Testis (tissue), 2 donors: Measurements from ENCODE around the gene NUP153.

Experiments used
- POLR2A ChIP-seq: fragments of 450-650 bp; IDR thresholded peaks from one replicate; pipeline ENCODE4 v1.6.1; 2017; ENCODE audit warnings: antibody characterized with exemption, mild to moderate bottlenecking, moderate library complexity
- TF ChIP-seq, protein P1 (sequence below), 3 experiments: fragments of 450-650 bp in 2 of 3; fragments of 200-600 bp in 1 of 3; sonication (generic) in 1 of 3; IDR thresholded peaks; one replicate each; pipeline ENCODE4 v1.5.1; 2016 to 2019; ENCODE audit warnings: antibody characterized with exemption in 3 of 3, mild to moderate bottlenecking in 2 of 3, moderate library complexity in 1 of 3

DNA sequence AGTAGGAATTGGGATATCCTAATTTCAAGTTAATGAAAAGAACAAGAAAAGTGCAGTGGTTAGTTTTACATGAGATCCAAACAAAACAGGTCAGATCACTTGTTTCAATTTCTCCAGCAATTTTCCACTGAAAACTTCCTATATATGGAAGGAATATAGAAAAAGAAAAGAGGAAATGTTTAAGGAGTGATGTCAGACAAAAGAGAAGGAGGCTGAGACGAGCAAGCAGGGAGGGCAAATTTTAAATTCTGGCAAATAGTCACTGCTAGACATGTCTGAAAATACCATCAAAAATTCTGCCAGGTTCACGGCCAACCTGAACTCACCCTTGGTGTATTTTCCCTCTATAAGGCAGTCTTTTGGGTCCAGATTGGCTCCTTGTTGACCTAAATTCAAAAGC is 9.5 kb upstream of the NUP153 start:
- no peak for TF ChIP-seq POLR2A
- TF ChIP-seq, protein P1, sequence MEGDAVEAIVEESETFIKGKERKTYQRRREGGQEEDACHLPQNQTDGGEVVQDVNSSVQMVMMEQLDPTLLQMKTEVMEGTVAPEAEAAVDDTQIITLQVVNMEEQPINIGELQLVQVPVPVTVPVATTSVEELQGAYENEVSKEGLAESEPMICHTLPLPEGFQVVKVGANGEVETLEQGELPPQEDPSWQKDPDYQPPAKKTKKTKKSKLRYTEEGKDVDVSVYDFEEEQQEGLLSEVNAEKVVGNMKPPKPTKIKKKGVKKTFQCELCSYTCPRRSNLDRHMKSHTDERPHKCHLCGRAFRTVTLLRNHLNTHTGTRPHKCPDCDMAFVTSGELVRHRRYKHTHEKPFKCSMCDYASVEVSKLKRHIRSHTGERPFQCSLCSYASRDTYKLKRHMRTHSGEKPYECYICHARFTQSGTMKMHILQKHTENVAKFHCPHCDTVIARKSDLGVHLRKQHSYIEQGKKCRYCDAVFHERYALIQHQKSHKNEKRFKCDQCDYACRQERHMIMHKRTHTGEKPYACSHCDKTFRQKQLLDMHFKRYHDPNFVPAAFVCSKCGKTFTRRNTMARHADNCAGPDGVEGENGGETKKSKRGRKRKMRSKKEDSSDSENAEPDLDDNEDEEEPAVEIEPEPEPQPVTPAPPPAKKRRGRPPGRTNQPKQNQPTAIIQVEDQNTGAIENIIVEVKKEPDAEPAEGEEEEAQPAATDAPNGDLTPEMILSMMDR (IDR thresholded peaks at IDR 0.05) = no peak
